H9 (cell line): ENCODE data around the gene LORICRIN. TPM values are rescaled to one million over a fixed set of nuclear protein-coding genes. Genes with fewer than 3 reads are reported as not detected.

Experiments used
- DNase-seq: peaks from one replicate; pipeline ENCODE4 v3.0.0-alpha.2; 2017
- H2AFZ ChIP-seq: one replicate; pipeline ENCODE4 v1.6.1; 2013; ENCODE audit warnings: mild to moderate bottlenecking, low read length, control low read depth, moderate library complexity
- H2AK5ac ChIP-seq: 2 replicates; pipeline ENCODE4 v1.6.1; 2013; ENCODE audit warnings: low read length, control low read depth, mixed read lengths; ENCODE audit not compliant: insufficient read length
- H2BK120ac ChIP-seq: one replicate; pipeline ENCODE4 v1.6.1; 2013; ENCODE audit warnings: low read depth, mild to moderate bottlenecking, low read length, control low read depth, inconsistent platforms; ENCODE audit not compliant: poor library complexity, severe bottlenecking
- H2BK12ac ChIP-seq: 2 replicates; pipeline ENCODE4 v1.6.1; 2013; ENCODE audit warnings: low read length, control low read depth, mixed read lengths, low read depth; ENCODE audit not compliant: insufficient read length
- H2BK15ac ChIP-seq: 2 replicates; pipeline ENCODE4 v1.6.1; 2013; ENCODE audit warnings: low read depth, low read length, control low read depth
- H2BK20ac ChIP-seq: one replicate; pipeline ENCODE4 v1.6.1; 2013; ENCODE audit warnings: low read depth, mild to moderate bottlenecking, low read length, control low read depth, inconsistent platforms; ENCODE audit not compliant: poor library complexity, severe bottlenecking
- H2BK5ac ChIP-seq: 2 replicates; pipeline ENCODE4 v1.6.1; 2013; ENCODE audit warnings: low read length, control low read depth, mixed read lengths; ENCODE audit not compliant: insufficient read length
- H3K14ac ChIP-seq: 2 replicates; pipeline ENCODE4 v1.6.1; 2013; ENCODE audit warnings: low read length, control low read depth; ENCODE audit not compliant: insufficient read depth
- H3K18ac ChIP-seq: 2 replicates; pipeline ENCODE4 v1.6.1; 2013; ENCODE audit warnings: low read depth, mild to moderate bottlenecking, mixed read lengths, low read length, control low read depth; ENCODE audit not compliant: insufficient read length
- H3K23ac ChIP-seq: 2 replicates; pipeline ENCODE4 v1.6.1; 2013; ENCODE audit warnings: low read length, control low read depth, mixed read lengths, low read depth; ENCODE audit not compliant: insufficient read length
- H3K23me2 ChIP-seq: 2 replicates; pipeline ENCODE4 v1.6.1; 2013; ENCODE audit warnings: low read depth, mild to moderate bottlenecking, mixed read lengths, low read length, control low read depth; ENCODE audit not compliant: insufficient read length, poor library complexity, severe bottlenecking
- H3K27ac ChIP-seq: 2 replicates; pipeline ENCODE4 v1.5.1; 2013; ENCODE audit warnings: low read length, control low read depth, mixed read lengths, low read depth; ENCODE audit not compliant: insufficient read length
- H3K27me3 ChIP-seq: 2 replicates; pipeline ENCODE4 v1.6.1; 2013; ENCODE audit warnings: low read length, control low read depth, inconsistent platforms; ENCODE audit not compliant: insufficient read depth
- H3K4ac ChIP-seq: 2 replicates; pipeline ENCODE4 v1.6.1; 2013; ENCODE audit warnings: low read depth, mild to moderate bottlenecking, control low read depth, inconsistent platforms, low read length, moderate library complexity
- H3K4me1 ChIP-seq: 2 replicates; pipeline ENCODE4 v1.6.1; 2013; ENCODE audit warnings: low read length, control low read depth, inconsistent platforms; ENCODE audit not compliant: insufficient read depth
- H3K4me2 ChIP-seq: 2 replicates; pipeline ENCODE4 v1.6.1; 2013; ENCODE audit warnings: low read length, control low read depth, mixed read lengths; ENCODE audit not compliant: insufficient read length, insufficient read depth
- H3K56ac ChIP-seq: 2 replicates; pipeline ENCODE4 v1.6.1; 2013; ENCODE audit warnings: low read depth, mild to moderate bottlenecking, mixed read lengths, low read length, control low read depth; ENCODE audit not compliant: insufficient read length
- H3K79me1 ChIP-seq: 2 replicates; pipeline ENCODE4 v1.6.1; 2013; ENCODE audit warnings: low read depth, mild to moderate bottlenecking, moderate library complexity, low read length, control low read depth, inconsistent platforms; ENCODE audit not compliant: insufficient read depth, poor library complexity, severe bottlenecking
- H3K79me2 ChIP-seq: 2 replicates; pipeline ENCODE4 v1.6.1; 2013; ENCODE audit warnings: low read length, control low read depth, inconsistent platforms; ENCODE audit not compliant: insufficient read depth
- H3K9ac ChIP-seq: 2 replicates; pipeline ENCODE4 v1.6.1; 2013; ENCODE audit warnings: low read length, control low read depth, mixed read lengths; ENCODE audit not compliant: insufficient read length; ENCODE audit errors: extremely low read depth
- H3K9me3 ChIP-seq: one replicate; pipeline ENCODE4 v1.6.1; 2013; ENCODE audit warnings: low read depth, low read length, inconsistent platforms; ENCODE audit not compliant: control insufficient read depth
- H3T11ph ChIP-seq: one replicate; pipeline ENCODE4 v1.6.1; 2013; ENCODE audit warnings: mild to moderate bottlenecking, low read length, control low read depth, inconsistent platforms
- H4K20me1 ChIP-seq: one replicate; pipeline ENCODE4 v1.6.1; 2013; ENCODE audit not compliant: control insufficient read depth, insufficient read length, insufficient read depth
- H4K5ac ChIP-seq: 2 replicates; pipeline ENCODE4 v1.6.1; 2013; ENCODE audit warnings: low read depth, mild to moderate bottlenecking, mixed read lengths, low read length, control low read depth; ENCODE audit not compliant: insufficient read length
- H4K8ac ChIP-seq: replicated peaks from 2 replicates; pipeline ENCODE4 v1.6.1; 2013; ENCODE audit warnings: low read length, control low read depth, mixed read lengths, low read depth; ENCODE audit not compliant: insufficient read length
- H4K91ac ChIP-seq: 2 replicates; pipeline ENCODE4 v1.6.1; 2013; ENCODE audit warnings: low read depth, mild to moderate bottlenecking, moderate library complexity, mixed read lengths, low read length, control low read depth; ENCODE audit not compliant: insufficient read length
- H3K27ac Mint-ChIP-seq, 3 experiments: 2 replicates in 2 of 3; 3 replicates in 1 of 3; pipeline ENCODE4 v1.8.0; 2020 to 2021; ENCODE audit warnings: mixed read lengths in 3 of 3, mild to moderate bottlenecking in 1 of 3, moderate library complexity in 1 of 3
- H3K27me3 Mint-ChIP-seq: 2 replicates; pipeline ENCODE4 v1.8.0; 2021; ENCODE audit warnings: low read depth, mild to moderate bottlenecking, moderate library complexity, mixed read lengths
- H3K36me3 Mint-ChIP-seq, 3 experiments: 2 replicates in 2 of 3; 3 replicates in 1 of 3; pipeline ENCODE4 v1.8.0; 2020 to 2021; ENCODE audit warnings: low read depth in 3 of 3, mixed read lengths in 3 of 3; ENCODE audit not compliant: insufficient read depth in 1 of 3
- H3K4me1 Mint-ChIP-seq, 2 experiments: 2 replicates each; pipeline ENCODE4 v1.8.0; 2020; ENCODE audit warnings: mixed read lengths in 2 of 2
- H3K4me3 Mint-ChIP-seq, 2 experiments: 2 replicates in 1 of 2; 3 replicates in 1 of 2; pipeline ENCODE4 v1.8.0; 2020 to 2021; ENCODE audit warnings: mild to moderate bottlenecking in 2 of 2, mixed read lengths in 2 of 2, moderate library complexity in 1 of 2
- H3K9me3 Mint-ChIP-seq, 2 experiments: 2 replicates in 1 of 2; 3 replicates in 1 of 2; pipeline ENCODE4 v1.8.0; 2020; ENCODE audit warnings: mild to moderate bottlenecking in 2 of 2, mixed read lengths in 2 of 2, moderate library complexity in 1 of 2
- WGBS: extraction: QIAGEN DNeasy Blood & Tissue Kit; methylation state at CpG from one replicate; pipeline ENCODE4 v1.1.7; 2013; ENCODE audit warnings: missing lambda C conversion rate, low lambda C conversion rate, mixed read lengths; ENCODE audit not compliant: insufficient read length; ENCODE audit errors: extremely low coverage; 5-methylcytosine and 5-hydroxymethylcytosine counted together
- total RNA-seq: library from RNA; stranded (reverse); gene quantifications from 2 replicates; pipeline ENCODE4 v1.2.1, GENCODE V29; 2021
- TF ChIP-seq, protein P1 (sequence below): fragments of 200-600 bp; sonication (generic); conservative IDR thresholded peaks from 3 replicates; pipeline ENCODE4 v1.8.0; 2021; ENCODE audit warnings: antibody characterized with exemption, mild to moderate bottlenecking

LORICRIN gene
- total RNA-seq, 1 experiment from 2014 or later = not detected

DNA sequence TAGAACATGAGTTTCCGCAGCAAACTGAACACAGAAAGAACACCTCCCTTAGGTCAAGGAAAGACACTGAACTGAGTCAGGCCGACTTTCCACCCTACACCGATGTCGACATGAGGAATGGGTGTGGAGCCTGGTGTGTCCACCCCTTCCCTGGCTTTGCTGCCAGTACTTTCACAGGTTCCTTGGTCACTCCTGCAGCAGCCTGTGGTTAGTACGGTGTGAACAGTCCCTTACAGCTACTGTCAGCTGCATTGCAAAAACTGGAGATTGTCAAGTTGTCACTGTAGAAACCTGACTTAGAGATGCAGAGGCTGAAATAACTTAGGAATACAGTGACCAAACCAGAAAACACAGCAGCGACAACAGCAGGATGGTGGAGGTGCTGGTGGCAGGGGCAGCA lies 46.2 kb downstream of the LORICRIN start:
- no peak overlapping the region for H2BK120ac ChIP-seq
- H2BK12ac ChIP-seq = no peak overlapping the region
- no peaks in the 10 kb centered on the region for H3K27me3 ChIP-seq
- peaks cover 4% of the 10 kb centered on the region for H3K27me3 Mint-ChIP-seq
- H4K91ac ChIP-seq = no peak overlapping the region
- no peaks in the 10 kb centered on the region; the same call in 1 of the 2 replicates for H3K4me1 ChIP-seq
- no peaks in the 10 kb centered on the region; a peak in 1 of 7 replicates for H3K36me3 Mint-ChIP-seq
- H2AFZ ChIP-seq = no peak overlapping the region
- no peaks in the 10 kb centered on the region for H3K79me2 ChIP-seq
- H3K56ac ChIP-seq = no peak overlapping the region
- H3K23ac ChIP-seq = no peak overlapping the region
- no peak overlapping the region for H3K18ac ChIP-seq
- H2BK5ac ChIP-seq = no peak overlapping the region
- no peak overlapping the region for H3K14ac ChIP-seq
- H4K20me1 ChIP-seq = no peaks in the 10 kb centered on the region
- H3K23me2 ChIP-seq = no peaks in the 10 kb centered on the region
- no peak overlapping the region for H3T11ph ChIP-seq
- H3K9ac ChIP-seq = no peak overlapping the region
- H3K9me3 ChIP-seq = no peaks in the 10 kb centered on the region
- no peak overlapping the region for H3K27ac ChIP-seq
- DNase-seq = no peak
- no peak overlapping the region for H3K4me2 ChIP-seq
- no peaks in the 10 kb centered on the region for H3K79me1 ChIP-seq
- H2BK15ac ChIP-seq = no peak overlapping the region
- H3K27ac Mint-ChIP-seq = no peak overlapping the region
- WGBS = no CpG with 5 or more reads among the region's 6 CpGs
- peaks cover 0 to 11% of the 10 kb centered on the region in 2 experiments; a peak in 1 of 5 replicates for H3K9me3 Mint-ChIP-seq
- H3K4me3 Mint-ChIP-seq = no peak overlapping the region
- H4K5ac ChIP-seq = no peak overlapping the region
- no peak overlapping the region for H4K8ac ChIP-seq
- H3K4me1 Mint-ChIP-seq = peaks cover 10 to 15% of the 10 kb centered on the region in 2 experiments
- no peak overlapping the region for H3K4ac ChIP-seq
- TF ChIP-seq, protein P1, sequence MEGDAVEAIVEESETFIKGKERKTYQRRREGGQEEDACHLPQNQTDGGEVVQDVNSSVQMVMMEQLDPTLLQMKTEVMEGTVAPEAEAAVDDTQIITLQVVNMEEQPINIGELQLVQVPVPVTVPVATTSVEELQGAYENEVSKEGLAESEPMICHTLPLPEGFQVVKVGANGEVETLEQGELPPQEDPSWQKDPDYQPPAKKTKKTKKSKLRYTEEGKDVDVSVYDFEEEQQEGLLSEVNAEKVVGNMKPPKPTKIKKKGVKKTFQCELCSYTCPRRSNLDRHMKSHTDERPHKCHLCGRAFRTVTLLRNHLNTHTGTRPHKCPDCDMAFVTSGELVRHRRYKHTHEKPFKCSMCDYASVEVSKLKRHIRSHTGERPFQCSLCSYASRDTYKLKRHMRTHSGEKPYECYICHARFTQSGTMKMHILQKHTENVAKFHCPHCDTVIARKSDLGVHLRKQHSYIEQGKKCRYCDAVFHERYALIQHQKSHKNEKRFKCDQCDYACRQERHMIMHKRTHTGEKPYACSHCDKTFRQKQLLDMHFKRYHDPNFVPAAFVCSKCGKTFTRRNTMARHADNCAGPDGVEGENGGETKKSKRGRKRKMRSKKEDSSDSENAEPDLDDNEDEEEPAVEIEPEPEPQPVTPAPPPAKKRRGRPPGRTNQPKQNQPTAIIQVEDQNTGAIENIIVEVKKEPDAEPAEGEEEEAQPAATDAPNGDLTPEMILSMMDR = no peak
- H2BK20ac ChIP-seq = no peak overlapping the region
- no peak overlapping the region for H2AK5ac ChIP-seq
